HTR-8/SVneo (cell line): ENCODE data around the gene NAV2.

Experiments
- DNase-seq: peaks from one replicate; pipeline ENCODE4 v3.0.0; 2011; ENCODE audit warnings: low spot score, mixed read lengths; ENCODE audit not compliant: insufficient read length
- FAIRE-seq: peaks from 2 replicates; lab custom pipeline; 2011; peaks lifted over from hg19 to GRCh38; lab: Jason Lieb, UNC

Gene NAV2

DNA sequence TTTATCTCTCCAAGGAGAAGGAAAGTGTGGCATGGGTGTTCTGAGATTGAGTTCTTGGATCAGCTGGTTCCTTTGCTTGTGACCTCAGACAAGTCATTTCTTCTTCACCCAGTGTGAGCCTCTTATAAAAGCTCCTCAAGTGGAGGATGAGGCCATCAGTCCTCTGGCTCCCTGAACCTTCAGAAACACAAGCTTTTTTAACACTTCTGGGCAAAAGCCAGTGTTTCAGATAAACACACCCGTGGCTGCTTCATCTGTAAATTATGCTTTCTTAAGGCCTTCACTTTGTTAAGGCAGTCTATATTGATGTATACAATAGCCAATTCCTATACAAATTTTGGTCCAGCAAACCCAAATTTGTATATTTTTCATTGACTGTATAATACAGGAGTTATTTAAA, 267.8 kb downstream of the NAV2 start:
- FAIRE-seq (no peak), DNase-seq (no peak)

DNA sequence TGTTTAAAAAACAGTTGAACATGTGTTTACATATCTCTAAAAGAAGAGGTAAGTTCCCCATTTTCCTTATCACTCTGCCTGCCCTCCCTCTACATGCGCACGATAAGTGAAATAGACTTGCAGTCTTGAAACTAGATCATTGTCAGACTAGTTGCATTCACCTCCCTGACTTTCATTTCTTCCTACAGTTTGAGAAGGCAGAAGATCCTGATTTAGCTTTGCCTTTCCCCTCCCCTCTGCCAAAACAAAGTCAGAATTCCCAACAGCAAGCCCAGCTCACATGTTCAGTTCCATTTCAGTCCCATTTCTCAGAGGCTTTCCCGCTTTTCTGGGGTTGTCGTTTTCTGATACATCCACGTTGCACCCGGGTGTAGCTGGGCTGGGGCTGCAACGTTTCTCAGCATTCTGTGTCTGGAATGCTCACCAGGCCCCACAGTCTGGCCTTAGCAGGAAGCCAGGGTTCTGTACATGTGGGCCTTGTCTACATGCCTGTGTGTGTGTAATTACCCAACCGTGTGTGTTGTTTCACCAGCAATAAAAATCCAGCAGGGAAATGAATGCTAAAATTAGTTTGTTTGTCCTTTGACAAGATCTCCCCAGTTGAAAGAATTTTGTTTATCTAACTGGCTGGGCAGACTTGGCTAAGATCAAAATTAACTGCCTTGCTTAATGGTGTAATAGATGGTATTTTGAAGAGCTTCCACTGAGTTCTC, 268.5 kb downstream of the NAV2 start:
- FAIRE-seq (no peak), DNase-seq (no peak)

DNA sequence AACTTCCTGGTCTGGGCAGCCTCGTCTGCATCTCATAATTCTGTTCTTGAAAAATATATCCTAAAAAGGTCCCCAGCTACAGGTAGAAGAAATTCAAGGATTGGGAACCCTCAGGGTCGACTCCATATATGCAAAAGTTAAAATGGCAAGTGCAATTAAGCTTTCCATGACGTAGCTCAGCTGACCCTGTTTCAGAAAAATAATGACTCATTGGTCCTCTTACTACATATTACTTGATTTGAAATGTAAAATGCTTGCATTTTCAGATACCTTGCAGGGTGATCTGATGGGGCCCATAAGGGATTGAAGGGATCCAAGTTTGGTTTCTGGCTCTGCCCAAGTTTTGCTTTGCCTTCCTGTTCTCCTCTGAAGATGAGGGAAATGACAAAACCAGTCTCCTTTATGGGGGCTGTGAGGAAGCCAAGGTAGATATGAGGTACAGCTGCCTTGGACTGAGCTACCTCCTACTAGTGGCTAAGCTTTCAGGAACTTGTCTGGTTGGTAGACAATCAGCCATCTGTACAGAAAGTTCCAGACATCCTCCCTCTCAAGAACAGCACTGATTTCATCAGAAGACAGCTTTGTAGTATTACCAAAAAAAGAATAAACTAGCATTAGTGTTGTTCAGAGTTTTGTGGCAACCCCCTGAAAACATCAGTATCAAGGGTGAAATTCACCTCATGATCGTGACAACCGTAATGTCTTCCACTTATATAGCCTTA, 270.3 kb downstream of the NAV2 start:
- no peak for FAIRE-seq
- DNase-seq, result no peak

- DNase-seq (no peak), FAIRE-seq (no peak)
Observed at GRCh38 chr11:19984048-19984742, 271.6 kb downstream of the NAV2 start.

- FAIRE-seq, result no peak
- DNase-seq, result no peak
Observed at GRCh38 chr11:19985111-19985510, 272.5 kb downstream of the NAV2 start.

DNA sequence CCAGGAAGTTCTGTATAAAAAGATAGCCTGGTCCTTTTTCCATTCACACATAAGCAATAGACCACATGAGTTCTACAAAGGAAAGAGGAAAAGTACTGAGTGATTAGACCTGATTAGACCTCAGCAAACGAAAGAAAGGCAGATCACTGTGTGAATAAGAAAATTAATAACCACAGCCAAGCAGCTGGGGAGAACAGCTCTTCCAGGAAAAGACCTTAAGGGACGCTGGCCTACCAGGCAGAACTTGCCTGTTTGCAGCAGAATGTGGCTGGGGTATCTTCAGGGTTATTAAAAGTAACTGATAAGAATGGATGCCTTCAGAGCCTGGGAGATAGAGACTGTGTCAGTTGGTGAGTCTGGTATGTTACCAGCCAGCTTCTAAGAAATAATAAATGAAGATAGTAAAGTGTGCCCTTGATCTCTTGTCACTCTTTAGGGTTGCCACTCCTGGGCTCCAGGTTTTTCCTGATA, 274.7 kb downstream of the NAV2 start:
- DNase-seq (no peak), FAIRE-seq (no peak)

- no peak for FAIRE-seq
- DNase-seq, result no peak
Observed at GRCh38 chr11:19988598-19988997, 276.0 kb downstream of the NAV2 start.

DNA sequence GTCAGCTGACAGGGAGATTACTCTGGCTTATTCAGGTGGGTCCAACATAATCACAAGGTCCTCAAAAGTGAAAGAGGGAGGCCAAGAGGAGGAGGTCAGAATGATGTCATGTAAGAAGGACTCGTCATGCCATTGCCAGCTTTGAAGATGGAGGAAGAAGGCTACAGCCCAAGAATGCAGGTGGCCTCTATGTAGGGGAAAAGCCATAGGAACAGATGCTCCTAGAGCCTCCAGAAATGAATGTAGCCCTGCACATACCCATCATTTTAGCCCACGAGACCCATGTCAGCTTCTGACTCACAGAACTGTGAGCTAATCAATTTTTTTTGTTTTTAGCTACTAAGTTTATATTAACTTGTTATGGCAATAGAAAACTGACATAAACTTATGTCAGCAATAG, 276.6 kb downstream of the NAV2 start:
- FAIRE-seq (no peak), DNase-seq (no peak)

DNA sequence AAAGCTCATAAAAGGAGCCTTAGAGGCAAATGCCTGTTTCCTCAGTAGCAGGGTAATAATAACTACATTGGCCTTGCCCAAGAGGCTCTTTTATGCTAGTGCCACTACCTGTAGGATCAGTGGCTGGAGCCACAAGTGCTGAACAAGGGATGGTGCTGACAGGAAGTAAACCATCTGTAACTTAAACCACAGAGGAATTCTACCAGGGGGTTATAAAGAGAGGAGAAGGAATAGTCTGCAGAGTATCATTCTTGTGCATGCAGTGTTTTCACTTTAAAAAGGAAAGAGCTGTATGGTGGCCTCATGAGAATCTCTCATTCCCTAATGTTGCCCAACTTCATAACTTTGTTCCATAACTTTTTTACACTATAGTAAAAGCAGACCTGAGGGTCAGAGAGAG, 279.5 kb downstream of the NAV2 start:
- FAIRE-seq, result no peak
- no peak for DNase-seq

DNA sequence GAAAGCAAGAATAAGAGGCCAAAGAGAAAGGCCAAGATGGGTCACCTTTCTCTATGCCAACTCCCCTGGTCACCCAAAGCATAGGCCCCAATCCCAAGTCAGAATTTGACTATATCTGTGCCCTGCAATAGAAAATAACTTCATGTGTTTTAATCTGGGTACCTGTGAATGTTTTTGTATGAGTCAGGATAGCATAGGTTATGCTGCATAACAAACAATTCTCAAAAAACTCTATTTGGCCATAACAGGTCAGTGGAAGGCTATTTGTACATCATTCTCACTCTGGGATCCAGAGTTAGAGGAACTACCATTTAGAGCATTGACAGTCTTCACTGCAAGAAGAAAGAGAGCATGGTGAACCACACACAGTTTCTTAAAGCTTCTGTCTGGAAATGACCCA, 280.4 kb downstream of the NAV2 start:
- DNase-seq (no peak), FAIRE-seq (no peak)

- no peak for DNase-seq
- no peak for FAIRE-seq
Observed at GRCh38 chr11:19994672-19995071, 282.0 kb downstream of the NAV2 start.

- FAIRE-seq (peak; percentile 51), DNase-seq (peak; percentile 82)
Observed at GRCh38 chr11:19995145-19995544, 282.5 kb downstream of the NAV2 start.

DNA sequence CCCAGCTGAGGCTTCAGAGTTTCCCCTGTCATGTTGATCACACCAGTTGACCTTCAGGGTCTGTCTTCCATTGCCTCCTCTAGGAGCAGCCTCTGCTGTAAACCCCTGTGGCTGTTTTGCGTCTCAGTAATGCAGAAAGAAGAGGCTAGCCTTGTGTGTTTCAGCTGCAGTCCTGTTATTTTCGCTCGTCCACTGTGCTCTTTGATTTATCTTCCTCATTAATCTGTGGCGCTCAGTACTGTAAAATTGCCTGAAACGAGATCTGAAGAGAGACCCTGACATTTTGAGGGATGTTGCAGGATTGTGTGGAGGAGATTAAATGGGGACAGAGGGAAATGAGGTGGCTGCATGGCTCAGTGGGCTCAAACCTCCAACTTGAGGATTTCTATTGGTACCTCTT, 283.9 kb downstream of the NAV2 start:
- DNase-seq (no peak), FAIRE-seq (no peak)

GRCh38 chr11:20000022-20000350, 287.3 kb downstream of the NAV2 start:
- DNase-seq (no peak), FAIRE-seq (no peak)

GRCh38 chr11:20000351-20001134, 287.9 kb downstream of the NAV2 start:
- DNase-seq, result no peak

GRCh38 chr11:20002312-20003216, 289.9 kb downstream of the NAV2 start:
- no peak for FAIRE-seq
- no peak for DNase-seq

More at GRCh38 chr11:20000351-20001134, 287.9 kb downstream of the NAV2 start:
- FAIRE-seq, result no peak

DNA sequence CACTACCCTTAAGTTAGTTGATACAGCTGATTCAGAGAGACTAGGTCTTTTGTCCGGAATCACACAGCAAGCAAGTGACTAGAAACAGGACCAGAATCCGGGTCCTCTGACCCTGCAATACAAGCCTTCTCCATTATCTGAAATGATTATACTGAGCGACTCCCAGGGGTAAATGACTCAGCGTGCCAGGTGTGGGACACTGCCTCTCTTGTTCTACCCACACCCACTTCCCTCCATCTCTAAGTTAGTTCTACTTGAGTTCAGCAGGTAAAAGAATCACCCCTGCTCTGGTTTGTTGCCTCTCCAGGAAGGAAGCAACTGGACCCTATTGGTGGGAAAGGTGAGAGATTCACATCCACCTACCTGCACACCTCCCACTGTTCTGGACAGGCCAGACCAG, 290.7 kb downstream of the NAV2 start:
- FAIRE-seq (no peak), DNase-seq (no peak)

GRCh38 chr11:20004866-20005265, 292.2 kb downstream of the NAV2 start:
- no peak for FAIRE-seq
- DNase-seq, result no peak

DNA sequence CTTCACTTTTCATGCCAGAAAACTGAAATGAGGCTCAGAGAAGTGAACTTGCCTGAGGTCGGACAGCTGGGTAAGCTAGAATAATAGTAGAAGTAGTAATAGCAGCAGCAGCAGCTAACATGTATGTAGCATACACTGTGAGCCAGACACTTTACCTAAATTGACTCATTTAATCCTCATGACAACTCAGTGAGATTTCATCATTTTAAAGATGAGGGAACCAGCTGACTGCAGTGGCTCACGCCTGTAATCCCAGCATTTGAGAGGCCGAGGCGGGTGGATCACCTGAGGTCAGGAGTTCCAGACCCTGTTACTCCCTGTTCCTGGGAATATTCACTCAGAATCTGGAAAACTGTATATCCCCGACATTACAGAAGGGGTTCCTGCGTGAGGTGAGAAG, 293.1 kb downstream of the NAV2 start:
- DNase-seq (no peak), FAIRE-seq (no peak)
